KMS-11 (cell line): ENCODE data around the gene SDK2.

Experiments used
- H2AFZ ChIP-seq: fragments of 200-600 bp; sonication (generic); 2 replicates; pipeline ENCODE4 v1.6.1; 2016; ENCODE audit warnings: antibody characterized with exemption, mixed run types, low read depth
- H3K27ac ChIP-seq: fragments of 200-600 bp; sonication (generic); 2 replicates; pipeline ENCODE4 v1.6.1; 2016; ENCODE audit warnings: mild to moderate bottlenecking, mixed run types
- H3K27me3 ChIP-seq: fragments of 200-600 bp; sonication (generic); 2 replicates; pipeline ENCODE4 v1.6.1; 2017; ENCODE audit warnings: mild to moderate bottlenecking, low read depth, mixed run types, moderate library complexity; ENCODE audit not compliant: insufficient read depth
- H3K36me3 ChIP-seq: fragments of 200-600 bp; sonication (generic); 2 replicates; pipeline ENCODE4 v1.6.1; 2017; ENCODE audit warnings: mild to moderate bottlenecking, mixed run types; ENCODE audit not compliant: insufficient read depth
- H3K4me1 ChIP-seq: fragments of 200-600 bp; sonication (generic); 2 replicates; pipeline ENCODE4 v1.6.1; 2016; ENCODE audit warnings: mild to moderate bottlenecking, low read depth, mixed run types; ENCODE audit not compliant: poor library complexity, severe bottlenecking
- H3K4me2 ChIP-seq: fragments of 200-600 bp; sonication (generic); 2 replicates; pipeline ENCODE4 v1.7.0; 2016; ENCODE audit warnings: mild to moderate bottlenecking, mixed run types
- H3K4me3 ChIP-seq: fragments of 200-600 bp; sonication (generic); IDR thresholded peaks from 2 replicates; pipeline ENCODE4 v1.6.1; 2017; ENCODE audit warnings: low read depth, low read length, mixed read lengths; ENCODE audit not compliant: insufficient read depth
- H3K79me2 ChIP-seq: fragments of 200-600 bp; sonication (generic); 2 replicates; pipeline ENCODE4 v1.6.1; 2016; ENCODE audit warnings: low read depth, mixed run types; ENCODE audit not compliant: insufficient read depth
- H3K9ac ChIP-seq: fragments of 200-600 bp; sonication (generic); 2 replicates; pipeline ENCODE4 v1.6.1; 2016; ENCODE audit warnings: mild to moderate bottlenecking, mixed run types
- H4K20me1 ChIP-seq: fragments of 200-600 bp; sonication (generic); 2 replicates; pipeline ENCODE4 v1.6.1; 2016; ENCODE audit warnings: mild to moderate bottlenecking, mixed run types; ENCODE audit not compliant: insufficient read depth
- CTCF ChIP-seq: fragments of 200-600 bp; sonication (generic); conservative IDR thresholded peaks from 2 replicates; pipeline ENCODE4 v1.6.1; 2017; ENCODE audit warnings: low read depth, mild to moderate bottlenecking, antibody characterized with exemption, low read length, moderate library complexity, mixed read lengths

Gene SDK2

GRCh38 chr17:73533781-73534180, 110.5 kb downstream of the SDK2 start:
- no peak for TF ChIP-seq CTCF
- Histone ChIP-seq H3K27ac (no peak overlapping the region), H2AFZ (no peak overlapping the region), H3K27me3 (peaks cover 69% of the 10 kb centered on the region; the same call in 1 of the 2 replicates), H3K9ac (no peak overlapping the region), H3K4me1 (no peaks in the 10 kb centered on the region), H4K20me1 (no peaks in the 10 kb centered on the region), H3K4me2 (no peak overlapping the region), H3K79me2 (no peaks in the 10 kb centered on the region), H3K36me3 (no peaks in the 10 kb centered on the region), H3K4me3 (no peak overlapping the region)

- Histone ChIP-seq H3K79me2 (no peaks in the 10 kb centered on the region), H3K36me3 (no peaks in the 10 kb centered on the region), H3K9ac (no peak overlapping the region), H4K20me1 (no peaks in the 10 kb centered on the region), H3K27me3 (peaks cover 69% of the 10 kb centered on the region; the same call in 1 of the 2 replicates), H3K4me2 (no peak overlapping the region), H3K27ac (no peak overlapping the region), H3K4me1 (no peaks in the 10 kb centered on the region), H2AFZ (no peak overlapping the region), H3K4me3 (no peak overlapping the region)
- TF ChIP-seq CTCF = no peak
Measured at GRCh38 chr17:73533127-73533526, 111.1 kb downstream of the SDK2 start.

GRCh38 chr17:73532421-73532901, 111.8 kb downstream of the SDK2 start:
- Histone ChIP-seq H3K79me2 (no peaks in the 10 kb centered on the region), H4K20me1 (no peaks in the 10 kb centered on the region), H3K36me3 (no peaks in the 10 kb centered on the region), H2AFZ (no peak overlapping the region), H3K27me3 (peaks cover 69% of the 10 kb centered on the region), H3K4me2 (no peak overlapping the region), H3K9ac (no peak overlapping the region), H3K4me3 (no peak overlapping the region), H3K4me1 (no peaks in the 10 kb centered on the region), H3K27ac (no peak overlapping the region)
- no peak for TF ChIP-seq CTCF

- Histone ChIP-seq H3K4me2 (no peak overlapping the region), H3K79me2 (no peaks in the 10 kb centered on the region), H3K4me1 (no peaks in the 10 kb centered on the region), H3K9ac (no peak overlapping the region), H3K4me3 (no peak overlapping the region), H4K20me1 (no peaks in the 10 kb centered on the region), H3K36me3 (no peaks in the 10 kb centered on the region), H3K27me3 (peaks cover 75% of the 10 kb centered on the region), H3K27ac (no peak overlapping the region), H2AFZ (no peak overlapping the region)
- TF ChIP-seq CTCF = no peak
Measured at GRCh38 chr17:73531158-73531557, 113.1 kb downstream of the SDK2 start.
